ENCODE data around the gene DUSP8. TPM values are rescaled to one million over a fixed set of nuclear protein-coding genes. Genes with fewer than 3 reads are reported as not detected.

DUSP8 gene
- total RNA-seq, 1 experiment from 2014 or later, result 4.4 TPM

GRCh38 chr11:1519028-1520010, 52.8 kb downstream of the DUSP8 start:
- H3K18ac ChIP-seq (ENCODE audit: insufficient read length, low read depth, low read length), result no peak overlapping the region
- H3K27ac Mint-ChIP-seq, result no peak overlapping the region
- H2AFZ ChIP-seq (ENCODE audit: low read length), result no peak overlapping the region
- H3K9me3 ChIP-seq (ENCODE audit: control insufficient read depth, low read depth, low read length), result no peaks in the 10 kb centered on the region
- H3K4me1 ChIP-seq (ENCODE audit: insufficient read depth, low read length), result no peaks in the 10 kb centered on the region
- 0 out of 2 replicates have a peak, but pooled peaks cover 1% of the 10 kb centered on the region for H3K27me3 ChIP-seq (ENCODE audit: insufficient read depth, low read length)
- H2BK20ac ChIP-seq (ENCODE audit: low read depth, low read length, poor library complexity, severe bottlenecking), result no peak overlapping the region
- H3K27me3 Mint-ChIP-seq (ENCODE audit: low read depth), result no peaks in the 10 kb centered on the region; the same call in 1 of the 2 replicates
- no peak overlapping the region for H3K4ac ChIP-seq (ENCODE audit: low read depth, low read length)
- H2BK120ac ChIP-seq (ENCODE audit: low read depth, low read length, poor library complexity, severe bottlenecking), result no peak overlapping the region
- H2BK5ac ChIP-seq (ENCODE audit: insufficient read length, low read length), result no peak overlapping the region
- H3K14ac ChIP-seq (ENCODE audit: insufficient read depth, low read length), result no peak overlapping the region; the same call in 1 of the 2 replicates
- WGBS (ENCODE audit: extremely low coverage, insufficient read length, low lambda C conversion rate), result no CpG with 5 or more reads among the region's 17 CpGs
- peaks cover 5 to 22% of the 10 kb centered on the region in 2 experiments for H3K4me1 Mint-ChIP-seq
- no peak for DNase-seq
- H2AK5ac ChIP-seq (ENCODE audit: insufficient read length, low read length), result no peak overlapping the region
- no peak overlapping the region for H4K91ac ChIP-seq (ENCODE audit: insufficient read length, low read depth, low read length)
- no peak overlapping the region for H3K4me2 ChIP-seq (ENCODE audit: insufficient read depth, insufficient read length, low read length)
- H3T11ph ChIP-seq (ENCODE audit: low read length), result no peak overlapping the region
- peaks cover 2% of the 10 kb centered on the region for H3K79me1 ChIP-seq (ENCODE audit: insufficient read depth, low read depth, low read length, poor library complexity, severe bottlenecking)
- no peaks in the 10 kb centered on the region for H4K20me1 ChIP-seq (ENCODE audit: control insufficient read depth, insufficient read depth, insufficient read length)
- TF ChIP-seq CTCF (conservative IDR thresholded peaks at IDR 0.05), result no peak
- H4K8ac ChIP-seq (replicated peaks; ENCODE audit: insufficient read length, low read depth, low read length), result no peak overlapping the region
- no peak overlapping the region for H2BK12ac ChIP-seq (ENCODE audit: insufficient read length, low read depth, low read length)
- H3K4me3 Mint-ChIP-seq, result no peak overlapping the region; a peak in 1 of 5 replicates
- no peak overlapping the region for H3K9ac ChIP-seq (ENCODE audit: extremely low read depth, insufficient read length, low read length)
- no peak overlapping the region for H4K5ac ChIP-seq (ENCODE audit: insufficient read length, low read depth, low read length)
- no peak overlapping the region for H3K23ac ChIP-seq (ENCODE audit: insufficient read length, low read depth, low read length)
- no peaks in the 10 kb centered on the region for H3K79me2 ChIP-seq (ENCODE audit: insufficient read depth, low read length)
- H3K36me3 Mint-ChIP-seq (ENCODE audit: insufficient read depth in 1 of 3, low read depth in 3 of 3), result no peaks in the 10 kb centered on the region
- no peaks in the 10 kb centered on the region for H3K23me2 ChIP-seq (ENCODE audit: insufficient read length, low read depth, low read length, poor library complexity, severe bottlenecking)
- no peak overlapping the region for H3K56ac ChIP-seq (ENCODE audit: insufficient read length, low read depth, low read length)
- H3K27ac ChIP-seq (ENCODE audit: insufficient read length, low read depth, low read length), result no peak overlapping the region
- H3K9me3 Mint-ChIP-seq, result no peaks in the 10 kb centered on the region
- no peak overlapping the region for H2BK15ac ChIP-seq (ENCODE audit: low read depth, low read length)
